ENCODE measurements around the gene AIG1.
"Not testable (repeated sequence)": the region's sequence is repeated elsewhere in the genome, so short reads cannot be mapped to it uniquely, and the experiment has no call there.

The AIG1 gene

GRCh38 chr6:143165315-143165855 lies 104.7 kb downstream of the AIG1 start:
- peaks cover 4% of the 10 kb centered on the region for H3K36me3 Mint-ChIP-seq (ENCODE audit: low read depth)
- no peak overlapping the region for H3K4me3 Mint-ChIP-seq
- H3K9me3 Mint-ChIP-seq, result no peaks in the 10 kb centered on the region
- no peaks in the 10 kb centered on the region for H3K27me3 Mint-ChIP-seq
- DNase-seq, result no peak
- no peaks in the 10 kb centered on the region for H3K4me1 Mint-ChIP-seq
- no peak for ATAC-seq
- no peak overlapping the region for H3K27ac Mint-ChIP-seq

- Mint-ChIP-seq H3K4me1 (no peaks in the 10 kb centered on the region), H3K4me3 (no peak overlapping the region), H3K27ac (no peak overlapping the region), H3K27me3 (no peaks in the 10 kb centered on the region), H3K36me3 (ENCODE audit: low read depth) (peaks cover 4% of the 10 kb centered on the region), H3K9me3 (no peaks in the 10 kb centered on the region)
- DNase-seq (no peak), ATAC-seq (no peak)
Measured at GRCh38 chr6:143166247-143166695, 105.6 kb downstream of the AIG1 start.

- DNase-seq (no peak), ATAC-seq (no peak)
- H3K36me3 Mint-ChIP-seq (ENCODE audit: low read depth), result peaks cover 11% of the 10 kb centered on the region
- H3K4me3 Mint-ChIP-seq, result no peak overlapping the region
- no peak overlapping the region for H3K27ac Mint-ChIP-seq
- H3K4me1 Mint-ChIP-seq, result no peaks in the 10 kb centered on the region
- no peaks in the 10 kb centered on the region for H3K27me3 Mint-ChIP-seq
- no peaks in the 10 kb centered on the region for H3K9me3 Mint-ChIP-seq
Measured at GRCh38 chr6:143167224-143167623, 106.5 kb downstream of the AIG1 start.

GRCh38 chr6:143168396-143168816 lies 107.7 kb downstream of the AIG1 start:
- not testable (repeated sequence) for H3K9me3 Mint-ChIP-seq, H3K27ac Mint-ChIP-seq, DNase-seq, H3K27me3 Mint-ChIP-seq, ATAC-seq, H3K4me1 Mint-ChIP-seq, H3K4me3 Mint-ChIP-seq
- H3K36me3 Mint-ChIP-seq (ENCODE audit: low read depth), result peaks cover 15% of the 10 kb centered on the region

- no peak for DNase-seq
- Mint-ChIP-seq H3K36me3 (ENCODE audit: low read depth) (peaks cover 17% of the 10 kb centered on the region), H3K27me3 (no peaks in the 10 kb centered on the region), H3K4me3 (no peak overlapping the region), H3K4me1 (no peaks in the 10 kb centered on the region), H3K27ac (no peak overlapping the region), H3K9me3 (peaks cover 9% of the 10 kb centered on the region)
- ATAC-seq, result no peak
Measured at GRCh38 chr6:143169440-143169839, 108.8 kb downstream of the AIG1 start.

- DNase-seq, result no peak
- Mint-ChIP-seq H3K4me3 (no peak overlapping the region), H3K36me3 (ENCODE audit: low read depth) (peaks cover 38% of the 10 kb centered on the region)
Measured at GRCh38 chr6:143174516-143174915, 113.8 kb downstream of the AIG1 start.

GRCh38 chr6:143174951-143175350 lies 114.3 kb downstream of the AIG1 start:
- Mint-ChIP-seq H3K4me3 (no peak overlapping the region), H3K36me3 (ENCODE audit: low read depth) (peaks cover 38% of the 10 kb centered on the region), H3K9me3 (peaks cover 26% of the 10 kb centered on the region), H3K4me1 (no peaks in the 10 kb centered on the region), H3K27me3 (no peaks in the 10 kb centered on the region), H3K27ac (no peak overlapping the region)
- no peak for DNase-seq
- ATAC-seq, result no peak

More at GRCh38 chr6:143174516-143174915, 113.8 kb downstream of the AIG1 start:
- Mint-ChIP-seq H3K4me1 (no peaks in the 10 kb centered on the region), H3K27me3 (no peaks in the 10 kb centered on the region), H3K27ac (no peak overlapping the region), H3K9me3 (peaks cover 26% of the 10 kb centered on the region)
- no peak for ATAC-seq

GRCh38 chr6:143176090-143177021 lies 115.7 kb downstream of the AIG1 start:
- H3K27ac Mint-ChIP-seq, result no peak overlapping the region
- peaks cover 38% of the 10 kb centered on the region for H3K36me3 Mint-ChIP-seq (ENCODE audit: low read depth)
- no peaks in the 10 kb centered on the region for H3K27me3 Mint-ChIP-seq
- no peak for ATAC-seq
- H3K9me3 Mint-ChIP-seq, result peaks cover 26% of the 10 kb centered on the region
- DNase-seq, result no peak
- H3K4me3 Mint-ChIP-seq, result no peak overlapping the region
- H3K4me1 Mint-ChIP-seq, result no peaks in the 10 kb centered on the region

GRCh38 chr6:143177706-143178105 lies 117.0 kb downstream of the AIG1 start:
- ATAC-seq (no peak), DNase-seq (no peak)
- H3K4me3 Mint-ChIP-seq, result no peak overlapping the region
- H3K36me3 Mint-ChIP-seq (ENCODE audit: low read depth), result peaks cover 31% of the 10 kb centered on the region
- H3K27ac Mint-ChIP-seq, result no peak overlapping the region
- no peaks in the 10 kb centered on the region for H3K4me1 Mint-ChIP-seq
- no peaks in the 10 kb centered on the region for H3K27me3 Mint-ChIP-seq
- peaks cover 26% of the 10 kb centered on the region for H3K9me3 Mint-ChIP-seq

- peaks cover 18% of the 10 kb centered on the region for H3K9me3 Mint-ChIP-seq
- no peak for ATAC-seq
- H3K4me3 Mint-ChIP-seq, result no peak overlapping the region
- H3K36me3 Mint-ChIP-seq (ENCODE audit: low read depth), result peaks cover 26% of the 10 kb centered on the region
- DNase-seq, result no peak
- H3K27me3 Mint-ChIP-seq, result no peaks in the 10 kb centered on the region
- H3K4me1 Mint-ChIP-seq, result no peaks in the 10 kb centered on the region
- no peak overlapping the region for H3K27ac Mint-ChIP-seq
Measured at GRCh38 chr6:143179096-143179495, 118.4 kb downstream of the AIG1 start.

GRCh38 chr6:143179901-143180612 lies 119.4 kb downstream of the AIG1 start:
- no peak for ATAC-seq
- DNase-seq, result no peak
- Mint-ChIP-seq H3K27me3 (no peaks in the 10 kb centered on the region), H3K9me3 (peaks cover 12% of the 10 kb centered on the region), H3K4me3 (no peak overlapping the region), H3K4me1 (no peaks in the 10 kb centered on the region), H3K36me3 (ENCODE audit: low read depth) (peaks cover 20% of the 10 kb centered on the region), H3K27ac (no peak overlapping the region)

GRCh38 chr6:143180826-143181225 lies 120.1 kb downstream of the AIG1 start:
- peaks cover 4% of the 10 kb centered on the region for H3K9me3 Mint-ChIP-seq
- DNase-seq (no peak), ATAC-seq (no peak)
- H3K27me3 Mint-ChIP-seq, result no peaks in the 10 kb centered on the region
- no peak overlapping the region for H3K27ac Mint-ChIP-seq
- H3K4me3 Mint-ChIP-seq, result no peak overlapping the region
- peaks cover 13% of the 10 kb centered on the region for H3K36me3 Mint-ChIP-seq (ENCODE audit: low read depth)
- no peaks in the 10 kb centered on the region for H3K4me1 Mint-ChIP-seq

GRCh38 chr6:143183666-143184065 lies 123.0 kb downstream of the AIG1 start:
- DNase-seq (no peak), ATAC-seq (no peak)
- Mint-ChIP-seq H3K27me3 (no peaks in the 10 kb centered on the region), H3K4me1 (no peaks in the 10 kb centered on the region), H3K9me3 (no peaks in the 10 kb centered on the region), H3K4me3 (no peak overlapping the region), H3K27ac (no peak overlapping the region), H3K36me3 (ENCODE audit: low read depth) (peaks cover 3% of the 10 kb centered on the region)

- Mint-ChIP-seq H3K4me3 (no peak overlapping the region), H3K36me3 (ENCODE audit: low read depth) (peaks cover 3% of the 10 kb centered on the region), H3K9me3 (no peaks in the 10 kb centered on the region), H3K27me3 (no peaks in the 10 kb centered on the region), H3K4me1 (no peaks in the 10 kb centered on the region), H3K27ac (no peak overlapping the region)
- DNase-seq, result no peak
- no peak for ATAC-seq
Measured at GRCh38 chr6:143185288-143185687, 124.6 kb downstream of the AIG1 start.

All from activated naive CD8-positive, alpha-beta T cell treated with anti-CD3 and anti-CD28 coated beads, Interleukin-2, amount 50 U/mL, for 24 hours (primary cell).